ENCODE measurements around the gene CCDC57.

Gene CCDC57

DNA sequence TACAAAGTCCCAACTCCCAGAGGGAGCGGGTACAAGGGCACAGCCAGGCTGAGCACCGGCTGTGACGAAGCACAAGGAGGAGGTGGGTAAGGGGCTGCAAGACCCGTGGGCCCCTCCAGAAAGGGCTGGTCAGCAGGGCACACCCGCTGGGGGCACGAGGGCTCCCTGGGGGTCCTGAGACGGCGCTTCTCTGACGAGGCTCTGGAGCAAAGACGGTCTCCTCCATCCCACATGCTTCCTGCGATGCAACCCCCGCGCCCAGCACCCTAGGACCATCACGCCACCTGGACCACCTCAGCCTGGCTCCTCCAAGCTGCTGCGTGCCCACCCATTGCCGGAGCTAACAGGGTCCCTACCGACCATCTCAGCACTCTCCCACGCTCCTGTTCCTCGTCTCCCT is 8.7 kb downstream of the CCDC57 start:
- no peaks in the 10 kb centered on the region for H4K20me1 ChIP-seq
- H3K36me3 ChIP-seq, result peaks cover 12% of the 10 kb centered on the region
- H3K9ac ChIP-seq, result no peak overlapping the region
- peaks cover 50% of the 10 kb centered on the region for H3K4me1 ChIP-seq
- no peaks in the 10 kb centered on the region for H3K9me3 ChIP-seq
- no peak for TF ChIP-seq Cebpa-rat (IDR thresholded peaks at IDR 0.05)
- H3K27me3 ChIP-seq, result no peaks in the 10 kb centered on the region
- no peak overlapping the region for H3K4me3 ChIP-seq
- H3K27ac ChIP-seq, result no peak overlapping the region
- H3K4me2 ChIP-seq, result no peak overlapping the region

DNA sequence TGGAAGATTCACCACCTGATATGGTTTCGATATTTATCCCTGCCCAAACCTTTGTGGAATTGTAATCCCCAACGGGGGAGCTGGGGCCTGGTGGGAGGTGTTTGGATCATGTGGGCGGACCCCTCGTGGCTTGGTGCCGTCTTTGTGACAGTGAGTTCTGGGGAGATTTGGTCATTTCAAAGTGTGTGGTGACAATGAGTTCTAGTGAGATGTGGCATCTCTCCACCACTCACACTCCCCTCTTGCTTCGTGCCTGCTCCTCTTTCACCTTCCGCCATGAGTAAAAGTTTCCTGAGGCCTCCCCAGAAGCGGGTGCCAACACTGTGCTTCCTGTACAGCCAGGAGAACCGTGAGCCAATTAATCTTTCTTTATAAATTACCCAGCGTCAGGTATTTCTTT is 9.7 kb downstream of the CCDC57 start:
- Histone ChIP-seq H3K9ac (no peak overlapping the region), H3K9me3 (no peaks in the 10 kb centered on the region), H3K4me2 (no peak overlapping the region), H3K36me3 (peaks cover 17% of the 10 kb centered on the region), H3K4me1 (peaks cover 50% of the 10 kb centered on the region), H3K27me3 (no peaks in the 10 kb centered on the region), H3K27ac (no peak overlapping the region), H4K20me1 (no peaks in the 10 kb centered on the region), H3K4me3 (no peak overlapping the region)
- no peak for TF ChIP-seq Cebpa-rat (IDR thresholded peaks at IDR 0.05)

DNA sequence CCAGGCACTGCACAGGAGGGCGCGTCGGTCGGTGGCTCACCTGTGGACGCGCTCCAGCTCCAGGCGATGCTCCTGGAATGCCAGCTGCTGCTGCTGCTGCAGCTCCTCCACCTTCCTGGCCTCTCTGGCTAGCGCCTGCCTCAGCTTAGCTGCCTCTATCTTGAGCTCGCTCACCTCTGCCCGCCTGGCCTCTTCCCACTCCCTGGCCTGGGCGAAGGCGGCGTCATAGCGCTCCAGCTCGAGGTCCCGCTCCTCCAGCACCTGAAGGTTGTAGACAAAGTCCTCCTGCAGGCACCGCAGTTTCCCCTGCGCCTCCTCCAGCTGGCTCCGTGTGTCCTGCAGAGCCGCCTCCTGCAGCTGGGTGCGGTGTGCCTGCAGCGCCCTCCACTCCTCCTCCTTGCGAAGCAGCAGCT is 11.1 kb downstream of the CCDC57 start:
- Histone ChIP-seq H4K20me1 (no peaks in the 10 kb centered on the region), H3K27me3 (no peaks in the 10 kb centered on the region), H3K36me3 (peaks cover 18% of the 10 kb centered on the region; the same call in 1 of the 2 replicates), H3K4me2 (peak overlapping the region; percentile 74), H3K27ac (no peak overlapping the region), H3K4me3 (no peak overlapping the region), H3K9ac (no peak overlapping the region), H3K9me3 (no peaks in the 10 kb centered on the region), H3K4me1 (peaks cover 49% of the 10 kb centered on the region)
- no peak for TF ChIP-seq Cebpa-rat (IDR thresholded peaks at IDR 0.05)

DNA sequence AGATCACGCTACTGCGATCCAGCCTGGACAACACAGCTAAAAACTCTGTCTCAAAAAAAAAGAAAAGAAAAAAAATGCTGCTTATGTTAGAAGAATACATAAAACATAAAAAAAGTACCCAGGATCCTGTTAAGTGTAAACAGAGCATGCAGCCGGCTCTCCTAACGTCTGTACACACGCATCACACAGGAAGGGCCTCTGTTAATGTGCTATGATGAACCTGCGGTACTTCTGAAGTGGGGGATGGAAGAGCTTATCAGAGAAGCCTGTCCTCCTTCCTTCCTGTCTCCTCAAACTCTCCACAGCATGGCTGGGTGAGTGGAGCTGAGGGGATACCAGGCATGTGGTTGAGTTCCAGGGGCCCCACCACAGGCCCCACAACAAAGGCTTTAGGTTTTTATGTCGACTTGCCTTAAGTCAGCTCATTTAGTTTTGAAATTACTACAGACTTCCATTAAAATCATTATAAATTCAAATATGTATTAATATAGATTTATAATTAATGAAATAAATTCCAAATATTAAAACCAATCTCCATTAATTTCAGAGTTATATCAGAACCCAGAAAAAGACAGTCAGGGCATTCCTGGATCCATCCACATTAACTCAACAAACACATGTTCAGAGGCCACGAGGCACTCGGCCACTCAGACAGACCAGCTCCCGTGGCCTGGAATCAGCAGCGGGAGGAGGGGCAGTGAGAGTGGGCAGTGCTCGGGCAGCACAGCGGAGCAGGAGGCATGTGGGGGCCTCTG is 11.7 kb downstream of the CCDC57 start:
- H3K4me3 ChIP-seq, result no peak overlapping the region
- peaks cover 44% of the 10 kb centered on the region for H3K4me1 ChIP-seq
- TF ChIP-seq Cebpa-rat (IDR thresholded peaks at IDR 0.05), result no peak

DNA sequence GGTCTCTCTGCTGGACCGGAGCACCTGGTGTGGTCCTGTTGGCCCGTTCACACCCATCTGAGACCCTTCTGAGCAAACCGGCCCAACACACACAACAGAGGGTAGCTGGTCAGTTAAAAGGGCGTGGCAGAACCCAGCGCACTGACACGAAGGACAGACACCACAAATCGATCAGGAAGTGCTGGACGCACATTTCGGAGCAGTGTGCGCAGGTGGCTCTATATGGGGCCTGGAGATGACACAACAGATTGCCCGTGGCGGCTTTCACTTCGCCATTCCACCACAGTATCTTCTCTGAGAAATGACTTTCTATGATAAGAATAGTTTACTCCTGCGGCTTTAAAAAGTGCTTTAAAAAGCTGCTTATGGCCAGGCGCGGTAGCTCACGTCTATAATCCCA is 12.5 kb downstream of the CCDC57 start:
- H3K27ac ChIP-seq, result peak overlapping the region; percentile 55
- no peaks in the 10 kb centered on the region for H3K9me3 ChIP-seq
- peak overlapping the region; percentile 74 for H3K4me2 ChIP-seq
- no peak overlapping the region for H3K4me3 ChIP-seq
- peaks cover 36% of the 10 kb centered on the region for H3K4me1 ChIP-seq
- no peak for TF ChIP-seq Cebpa-rat (IDR thresholded peaks at IDR 0.05)
- no peaks in the 10 kb centered on the region for H4K20me1 ChIP-seq
- peaks cover 30% of the 10 kb centered on the region; the same call in 1 of the 2 replicates for H3K36me3 ChIP-seq
- H3K9ac ChIP-seq, result no peak overlapping the region
- H3K27me3 ChIP-seq, result no peaks in the 10 kb centered on the region

More for the DNA sequence above, 11.7 kb downstream of the CCDC57 start:
- Histone ChIP-seq H4K20me1 (no peaks in the 10 kb centered on the region), H3K36me3 (peaks cover 24% of the 10 kb centered on the region; the same call in 1 of the 2 replicates), H3K9ac (no peak overlapping the region), H3K4me2 (peak overlapping the region; percentile 74), H3K9me3 (no peaks in the 10 kb centered on the region), H3K27me3 (no peaks in the 10 kb centered on the region), H3K27ac (peak overlapping the region; percentile 55)

DNA sequence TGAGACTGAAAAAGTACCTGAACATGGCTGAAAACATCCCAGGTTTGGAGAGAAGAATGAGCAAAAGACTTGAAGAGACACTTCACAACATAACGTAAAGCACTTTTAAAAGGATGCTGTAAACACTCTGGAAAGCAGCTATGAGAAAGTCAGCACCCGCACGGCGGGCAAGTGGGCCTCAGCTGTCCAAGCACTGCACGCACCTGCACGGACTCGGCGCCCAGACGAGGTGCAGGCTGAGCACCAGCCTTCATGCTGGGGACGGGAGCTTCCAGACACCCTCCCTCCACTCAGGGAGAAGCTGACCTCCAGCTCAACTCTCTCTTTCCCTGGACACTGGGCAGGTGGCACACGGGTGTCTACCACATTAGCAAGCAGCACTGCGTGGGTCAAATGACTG is 13.1 kb downstream of the CCDC57 start:
- H3K4me3 ChIP-seq, result no peak overlapping the region
- no peak for TF ChIP-seq Cebpa-rat (IDR thresholded peaks at IDR 0.05)
- no peak overlapping the region for H3K9ac ChIP-seq
- H3K9me3 ChIP-seq, result no peaks in the 10 kb centered on the region
- H4K20me1 ChIP-seq, result no peaks in the 10 kb centered on the region
- no peaks in the 10 kb centered on the region for H3K27me3 ChIP-seq
- peaks cover 36% of the 10 kb centered on the region for H3K36me3 ChIP-seq
- peaks cover 35% of the 10 kb centered on the region for H3K4me1 ChIP-seq
- H3K4me2 ChIP-seq, result peak overlapping the region; percentile 74
- H3K27ac ChIP-seq, result 0 out of 2 replicates have a peak overlapping the region, but pooled peaks have one; percentile 55

DNA sequence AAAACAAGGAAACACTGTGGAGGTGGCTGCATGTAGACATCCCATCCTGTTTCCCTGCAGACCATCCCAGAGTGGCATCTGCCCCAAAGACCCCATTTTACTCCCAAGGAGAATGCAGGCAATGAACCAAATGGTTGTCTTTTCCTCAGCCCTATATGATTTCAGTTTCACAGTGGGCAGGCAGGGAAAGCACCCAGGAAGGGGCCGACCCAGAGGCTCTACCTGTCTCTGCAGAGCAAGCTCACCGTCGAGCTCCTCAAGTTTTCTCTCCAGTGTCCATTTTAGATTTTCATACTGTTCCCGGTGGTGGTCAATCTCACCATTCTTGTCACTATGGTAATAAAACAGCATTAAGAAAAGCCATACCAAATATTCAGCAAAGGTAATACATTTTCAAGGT is 14.6 kb downstream of the CCDC57 start:
- no peak overlapping the region for H3K4me3 ChIP-seq
- H3K9ac ChIP-seq, result no peak overlapping the region
- peaks cover 48% of the 10 kb centered on the region for H3K36me3 ChIP-seq
- H3K9me3 ChIP-seq, result no peaks in the 10 kb centered on the region
- no peak overlapping the region for H3K4me2 ChIP-seq
- H3K27ac ChIP-seq, result no peak overlapping the region
- no peaks in the 10 kb centered on the region for H4K20me1 ChIP-seq
- H3K4me1 ChIP-seq, result peaks cover 45% of the 10 kb centered on the region
- no peak for TF ChIP-seq Cebpa-rat (IDR thresholded peaks at IDR 0.05)
- H3K27me3 ChIP-seq, result no peaks in the 10 kb centered on the region

DNA sequence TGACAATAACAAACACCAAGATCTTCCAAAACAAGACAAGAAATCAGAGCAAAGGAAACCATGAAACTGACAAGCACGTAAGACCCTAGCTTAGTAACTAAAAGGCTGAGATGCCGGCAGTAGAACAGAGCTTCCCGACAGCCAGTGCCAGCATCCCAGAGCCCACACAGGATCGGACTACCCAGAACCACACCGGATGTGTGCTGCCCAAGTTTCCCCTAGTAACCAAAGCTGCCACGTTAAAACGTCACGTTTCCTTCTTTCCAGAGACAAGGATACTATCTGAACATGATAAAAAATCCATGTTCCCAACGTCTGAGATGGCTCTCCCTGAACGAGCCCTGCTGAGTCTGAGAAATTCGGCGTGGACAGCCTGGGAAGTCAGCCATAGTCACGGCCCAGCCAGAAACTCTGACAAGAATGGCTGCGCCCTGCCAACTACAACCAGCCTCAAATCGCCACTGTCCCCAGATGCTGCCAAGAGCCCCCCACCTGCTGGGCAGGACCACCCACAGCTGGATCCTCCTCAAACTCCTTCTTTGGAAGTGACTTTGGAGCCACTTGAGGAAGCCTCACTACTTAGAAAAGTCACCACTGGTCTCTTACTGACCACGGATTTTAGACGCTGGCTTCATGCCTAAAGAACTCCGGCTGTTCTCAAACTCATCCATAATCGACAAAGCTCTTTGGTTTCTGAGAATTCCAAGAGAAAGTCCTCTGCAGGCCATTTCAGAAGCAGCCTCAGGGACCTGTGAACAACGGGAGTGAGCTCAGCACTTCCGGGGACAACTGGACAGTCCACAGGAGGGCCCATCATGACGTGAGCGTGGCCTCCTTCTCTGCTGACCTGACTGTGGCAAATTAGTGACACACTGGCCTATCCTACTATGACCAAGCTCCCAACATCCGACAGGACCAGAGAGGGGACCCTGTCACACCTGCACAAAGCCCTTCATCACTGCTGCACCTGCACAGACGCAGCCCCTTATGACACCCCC is 16.7 kb downstream of the CCDC57 start:
- Histone ChIP-seq H3K9me3 (no peaks in the 10 kb centered on the region), H3K27me3 (no peaks in the 10 kb centered on the region), H3K36me3 (peaks cover 64% of the 10 kb centered on the region), H3K27ac (no peak overlapping the region), H3K4me1 (peaks cover 28% of the 10 kb centered on the region), H3K9ac (no peak overlapping the region), H3K4me3 (no peak overlapping the region), H4K20me1 (no peaks in the 10 kb centered on the region), H3K4me2 (no peak overlapping the region)
- TF ChIP-seq Cebpa-rat (IDR thresholded peaks at IDR 0.05), result no peak

DNA sequence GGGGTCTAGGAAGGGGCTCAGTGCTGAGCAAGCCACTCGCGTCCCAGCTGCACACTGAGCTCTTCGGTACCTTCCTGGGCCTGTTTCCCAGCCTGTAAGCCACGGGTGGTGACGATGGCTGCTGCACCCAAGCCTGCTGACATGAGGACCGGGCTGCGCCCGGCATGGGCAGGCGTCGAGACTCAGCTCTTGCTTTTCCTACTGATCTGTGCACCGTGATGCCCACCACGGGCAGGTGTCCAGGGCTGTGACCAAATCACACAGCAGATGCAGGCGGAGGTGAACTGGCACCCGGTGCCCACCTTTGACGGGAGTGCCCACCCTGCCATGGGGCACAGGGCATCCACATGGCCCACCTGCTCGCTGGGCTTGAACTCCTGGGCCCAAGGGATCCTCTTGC is 17.9 kb downstream of the CCDC57 start:
- Histone ChIP-seq H3K4me1 (peaks cover 15% of the 10 kb centered on the region), H3K4me3 (no peak overlapping the region), H3K36me3 (peaks cover 64% of the 10 kb centered on the region), H3K4me2 (no peak overlapping the region), H3K27me3 (no peaks in the 10 kb centered on the region), H3K9me3 (no peaks in the 10 kb centered on the region), H3K27ac (no peak overlapping the region), H4K20me1 (no peaks in the 10 kb centered on the region), H3K9ac (no peak overlapping the region)
- no peak for TF ChIP-seq Cebpa-rat (IDR thresholded peaks at IDR 0.05)

Data from BLaER1 (cell line).